GM20000 (cell line): ENCODE results near the gene NUP58.
A peak's percentile ranks its signal among the peaks of the same experiment; 100 is the strongest.

Experiments
- DNase-seq: peaks from one replicate; pipeline ENCODE4 v3.0.0; 2012; ENCODE audit warnings: low spot score
- TF ChIP-seq, protein P1 (sequence below): IDR thresholded peaks from 2 replicates; pipeline ENCODE4 v1.5.1; 2012; ENCODE audit warnings: mild to moderate bottlenecking, control low read depth; ENCODE audit errors: extremely low read depth, missing control alignments

The NUP58 gene

GRCh38 chr13:25267715-25268114 lies 33.7 kb upstream of the NUP58 start:
- TF ChIP-seq, protein P1, sequence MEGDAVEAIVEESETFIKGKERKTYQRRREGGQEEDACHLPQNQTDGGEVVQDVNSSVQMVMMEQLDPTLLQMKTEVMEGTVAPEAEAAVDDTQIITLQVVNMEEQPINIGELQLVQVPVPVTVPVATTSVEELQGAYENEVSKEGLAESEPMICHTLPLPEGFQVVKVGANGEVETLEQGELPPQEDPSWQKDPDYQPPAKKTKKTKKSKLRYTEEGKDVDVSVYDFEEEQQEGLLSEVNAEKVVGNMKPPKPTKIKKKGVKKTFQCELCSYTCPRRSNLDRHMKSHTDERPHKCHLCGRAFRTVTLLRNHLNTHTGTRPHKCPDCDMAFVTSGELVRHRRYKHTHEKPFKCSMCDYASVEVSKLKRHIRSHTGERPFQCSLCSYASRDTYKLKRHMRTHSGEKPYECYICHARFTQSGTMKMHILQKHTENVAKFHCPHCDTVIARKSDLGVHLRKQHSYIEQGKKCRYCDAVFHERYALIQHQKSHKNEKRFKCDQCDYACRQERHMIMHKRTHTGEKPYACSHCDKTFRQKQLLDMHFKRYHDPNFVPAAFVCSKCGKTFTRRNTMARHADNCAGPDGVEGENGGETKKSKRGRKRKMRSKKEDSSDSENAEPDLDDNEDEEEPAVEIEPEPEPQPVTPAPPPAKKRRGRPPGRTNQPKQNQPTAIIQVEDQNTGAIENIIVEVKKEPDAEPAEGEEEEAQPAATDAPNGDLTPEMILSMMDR, result no peak
- DNase-seq, result no peak

DNA sequence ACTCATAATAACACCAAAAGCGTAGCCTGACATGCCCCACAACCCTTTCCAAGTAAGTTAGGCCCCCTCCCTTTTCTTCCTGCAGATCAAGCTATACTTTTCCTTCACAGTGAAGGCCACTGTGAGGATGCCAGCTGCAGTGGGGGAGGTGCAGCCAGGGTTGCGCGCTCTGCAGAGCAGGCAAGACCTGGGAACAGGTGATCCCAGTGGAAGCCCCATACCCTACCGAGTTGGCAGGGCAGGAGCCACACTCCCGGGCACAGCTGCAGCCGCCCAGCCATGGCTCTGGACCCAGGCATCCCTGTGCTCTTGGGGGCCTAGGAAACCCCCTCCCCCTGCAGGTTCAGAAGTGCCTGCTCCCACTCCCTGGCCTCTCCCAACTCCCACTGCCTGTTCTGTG lies 32.9 kb upstream of the NUP58 start:
- TF ChIP-seq, protein P1, result no peak
- no peak for DNase-seq

DNA sequence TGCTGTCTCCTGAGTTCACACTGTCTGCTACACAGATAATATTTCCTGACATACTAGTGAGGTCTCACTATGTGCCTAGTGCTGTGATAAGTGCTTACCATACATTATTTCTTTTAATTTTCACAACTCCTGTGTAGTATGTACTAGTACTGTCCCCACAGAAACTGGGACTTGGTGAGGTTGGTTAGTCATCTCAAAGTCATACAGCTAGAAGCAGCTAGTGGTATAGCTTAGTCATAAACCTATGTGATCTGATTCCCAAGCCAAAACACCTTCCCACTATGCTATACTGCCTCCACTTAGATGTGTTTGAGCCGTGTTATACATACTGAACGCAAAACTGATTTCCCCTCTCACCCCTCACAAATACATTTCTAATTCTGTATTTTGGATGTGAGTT lies 24.7 kb upstream of the NUP58 start:
- DNase-seq, result no peak
- TF ChIP-seq, protein P1, result no peak

DNA sequence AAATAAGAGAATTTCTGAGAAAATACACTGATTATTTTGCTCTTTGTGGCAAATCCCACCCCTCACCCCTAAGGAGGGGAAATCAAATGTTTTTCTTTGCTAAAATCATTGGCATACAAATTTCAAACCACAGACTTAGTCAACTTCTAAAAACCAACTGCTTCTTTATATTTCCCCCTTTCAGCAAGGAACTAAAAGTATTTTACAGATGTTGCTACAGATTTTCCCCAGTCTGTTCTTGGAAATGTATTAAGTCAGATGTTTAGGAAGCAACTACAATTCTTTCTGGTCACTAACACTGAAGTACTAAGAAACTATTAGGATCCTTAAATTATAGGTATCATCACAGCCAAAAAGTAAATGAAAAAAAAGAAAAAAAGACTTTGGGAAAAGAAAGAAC lies 21.0 kb upstream of the NUP58 start:
- no peak for DNase-seq
- TF ChIP-seq, protein P1, result no peak

DNA sequence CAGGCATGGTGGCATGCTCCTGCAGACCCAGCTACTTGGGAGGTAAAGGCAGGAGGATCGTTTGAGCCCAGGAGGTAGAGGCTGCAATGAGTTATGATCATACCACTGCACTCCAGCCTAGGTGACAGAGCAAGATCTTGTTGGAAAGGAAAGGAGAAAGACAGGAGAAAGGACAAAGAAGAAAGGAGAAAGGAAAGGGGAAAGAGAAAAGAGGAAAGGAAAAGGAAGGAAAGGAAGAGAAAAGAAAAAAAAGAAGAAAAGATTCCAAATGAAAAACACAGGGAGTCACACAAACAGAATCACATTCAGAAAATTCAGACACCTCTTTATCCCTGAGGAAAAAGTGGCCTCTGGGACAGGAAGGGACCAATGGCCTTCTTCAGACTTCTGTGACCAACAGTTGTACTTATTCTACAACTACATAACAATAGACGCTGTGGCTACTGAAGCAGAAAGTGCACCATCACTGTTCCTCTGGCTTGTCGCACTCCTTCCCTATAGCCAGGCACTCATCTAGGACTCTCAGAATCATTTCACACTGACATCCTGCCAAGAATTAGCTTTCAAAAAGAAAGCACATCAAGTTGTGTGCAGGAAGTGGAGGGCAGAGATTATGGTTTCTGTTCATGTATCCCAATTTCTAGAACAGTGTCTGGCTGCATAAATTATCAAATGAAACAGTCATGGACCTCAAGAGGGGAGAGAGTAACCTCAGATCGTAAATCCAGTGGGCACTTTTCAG lies 20.1 kb upstream of the NUP58 start:
- TF ChIP-seq, protein P1, result no peak

DNA sequence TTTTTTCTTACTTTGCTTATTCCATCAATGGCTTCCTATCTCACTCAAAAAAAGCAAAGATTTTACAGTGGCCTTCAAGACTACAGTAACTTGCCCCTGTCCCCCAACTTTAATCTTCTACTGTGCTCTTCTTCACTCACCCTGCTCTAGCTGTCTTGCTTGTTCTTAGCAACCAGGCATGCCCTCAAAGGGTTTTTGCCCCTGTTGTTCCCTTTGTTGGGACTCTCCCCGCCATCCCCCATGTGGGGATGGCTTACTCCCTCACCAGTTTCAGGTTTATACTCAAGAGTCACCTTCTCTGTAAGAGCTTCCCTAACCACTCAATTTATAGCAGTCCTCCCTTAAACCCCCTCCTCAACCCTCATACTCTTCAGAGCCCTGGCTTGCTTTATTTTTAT lies 19.5 kb upstream of the NUP58 start:
- TF ChIP-seq, protein P1, result no peak
- DNase-seq, result peak; percentile 27

More for the DNA sequence above, 20.1 kb upstream of the NUP58 start:
- DNase-seq, result peak; percentile 33

DNA sequence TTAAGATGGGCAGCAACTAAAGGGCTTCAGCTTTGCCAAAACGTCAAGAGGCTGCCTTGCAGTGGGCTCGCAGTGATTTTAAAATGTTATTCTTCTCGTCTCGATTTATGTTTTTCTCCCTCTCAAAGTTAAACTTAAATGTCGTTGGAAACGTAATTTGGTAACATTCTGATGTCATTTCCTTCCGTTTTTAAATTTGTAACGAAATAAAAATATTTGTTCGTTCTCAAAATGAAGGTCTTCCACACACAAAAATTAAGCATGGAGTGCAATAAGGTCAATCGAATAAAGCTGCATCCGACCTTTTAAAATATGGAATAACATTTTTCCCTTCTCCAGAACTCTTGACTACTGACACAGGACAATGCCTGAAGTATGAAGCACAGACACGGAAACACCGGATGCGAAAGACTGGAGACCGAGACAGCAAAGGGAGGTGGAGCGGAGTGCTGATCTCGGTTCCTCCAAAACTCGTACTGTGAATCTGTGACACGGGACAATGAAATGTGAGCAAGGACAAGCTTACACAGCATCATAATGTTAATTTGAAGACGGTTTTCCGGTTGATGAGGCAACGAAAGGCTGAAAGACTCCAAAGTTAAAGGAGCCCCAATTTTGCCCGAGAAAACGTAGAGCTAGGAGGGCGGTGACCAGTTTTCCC lies 15.0 kb upstream of the NUP58 start:
- DNase-seq, result peak; percentile 38
- TF ChIP-seq, protein P1, result no peak
